Activated effector memory CD4-positive, alpha-beta T cell treated with Interleukin-2 at 50 U/mL for 16 hours (primary cell): ENCODE measurements around the gene SLX4IP.

Experiments
- DNase-seq: peaks from one replicate; pipeline ENCODE4 v3.0.0-alpha.2; 2020

SLX4IP gene

GRCh38 chr20:10467681-10468339 is 32.7 kb downstream of the SLX4IP start:
- DNase-seq = no peak

- no peak for DNase-seq
Observed at GRCh38 chr20:10468340-10468845, 33.3 kb downstream of the SLX4IP start.

GRCh38 chr20:10469056-10469455 is 34.0 kb downstream of the SLX4IP start:
- DNase-seq = no peak

- no peak for DNase-seq
Observed at GRCh38 chr20:10469599-10469998, 34.5 kb downstream of the SLX4IP start.

- DNase-seq = no peak
Observed at GRCh38 chr20:10470276-10470675, 35.2 kb downstream of the SLX4IP start.

- DNase-seq = no peak
Observed at GRCh38 chr20:10472871-10473270, 37.8 kb downstream of the SLX4IP start.

GRCh38 chr20:10474606-10475184 is 39.6 kb downstream of the SLX4IP start:
- DNase-seq = no peak

- DNase-seq = no peak
Observed at GRCh38 chr20:10475225-10475624, 40.1 kb downstream of the SLX4IP start.

GRCh38 chr20:10476319-10476724 is 41.2 kb downstream of the SLX4IP start:
- DNase-seq = no peak

GRCh38 chr20:10478205-10478604 is 43.1 kb downstream of the SLX4IP start:
- DNase-seq = no peak

- no peak for DNase-seq
Observed at GRCh38 chr20:10478930-10479329, 43.8 kb downstream of the SLX4IP start.

- DNase-seq = no peak
Observed at GRCh38 chr20:10481676-10482075, 46.6 kb downstream of the SLX4IP start.

- no peak for DNase-seq
Observed at GRCh38 chr20:10483691-10484090, 48.6 kb downstream of the SLX4IP start.

- DNase-seq = no peak
Observed at GRCh38 chr20:10487142-10488136, 52.3 kb downstream of the SLX4IP start.

- DNase-seq = no peak
Observed at GRCh38 chr20:10488534-10488933, 53.4 kb downstream of the SLX4IP start.

- DNase-seq = no peak
Observed at GRCh38 chr20:10489853-10490252, 54.7 kb downstream of the SLX4IP start.

GRCh38 chr20:10490257-10490656 is 55.2 kb downstream of the SLX4IP start:
- DNase-seq = no peak

- no peak for DNase-seq
Observed at GRCh38 chr20:10490706-10491105, 55.6 kb downstream of the SLX4IP start.

- DNase-seq = no peak
Observed at GRCh38 chr20:10492065-10492464, 57.0 kb downstream of the SLX4IP start.

- no peak for DNase-seq
Observed at GRCh38 chr20:10492844-10493243, 57.7 kb downstream of the SLX4IP start.

GRCh38 chr20:10495173-10495572 is 60.1 kb downstream of the SLX4IP start:
- no peak for DNase-seq

- DNase-seq = no peak
Observed at GRCh38 chr20:10496465-10496864, 61.4 kb downstream of the SLX4IP start.

- DNase-seq = no peak
Observed at GRCh38 chr20:10497283-10497682, 62.2 kb downstream of the SLX4IP start.

- no peak for DNase-seq
Observed at GRCh38 chr20:10497791-10498190, 62.7 kb downstream of the SLX4IP start.
